Measurements from ENCODE around the gene FANCF.

Gene FANCF

DNA sequence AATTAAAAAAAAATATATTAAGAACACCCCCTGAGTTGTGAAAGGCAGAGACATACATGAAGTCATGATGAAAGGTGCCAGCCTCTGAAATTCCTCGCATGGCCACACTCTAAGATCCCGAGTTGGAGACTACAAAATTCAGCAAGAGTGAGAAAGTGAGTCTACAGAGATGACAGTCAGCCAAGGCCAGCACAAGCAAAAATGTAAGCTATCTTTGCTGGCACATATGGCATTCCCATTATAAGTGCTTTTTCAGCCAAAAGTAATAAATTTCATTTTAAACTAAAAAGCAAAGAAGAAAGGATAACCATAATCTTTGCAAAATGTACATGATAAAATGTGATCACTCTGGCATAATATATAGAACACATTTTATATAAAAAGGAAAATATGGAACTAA, 40.6 kb downstream of the FANCF start:
- H3K27ac ChIP-seq, result no peak overlapping the region
- H3K4me1 ChIP-seq, result no peaks in the 10 kb centered on the region
- no peaks in the 10 kb centered on the region for H4K20me1 ChIP-seq
- no peak overlapping the region for H3K9ac ChIP-seq
- H3K9me3 ChIP-seq (replicated peaks in 1 of 11), result no peaks in the 10 kb centered on the region
- no peak for TF ChIP-seq Cebpa-rat (IDR thresholded peaks at IDR 0.05)
- no peak overlapping the region for H3K4me2 ChIP-seq
- no peaks in the 10 kb centered on the region for H3K36me3 ChIP-seq
- no peak overlapping the region for H3K4me3 ChIP-seq
- no peaks in the 10 kb centered on the region for H3K27me3 ChIP-seq

DNA sequence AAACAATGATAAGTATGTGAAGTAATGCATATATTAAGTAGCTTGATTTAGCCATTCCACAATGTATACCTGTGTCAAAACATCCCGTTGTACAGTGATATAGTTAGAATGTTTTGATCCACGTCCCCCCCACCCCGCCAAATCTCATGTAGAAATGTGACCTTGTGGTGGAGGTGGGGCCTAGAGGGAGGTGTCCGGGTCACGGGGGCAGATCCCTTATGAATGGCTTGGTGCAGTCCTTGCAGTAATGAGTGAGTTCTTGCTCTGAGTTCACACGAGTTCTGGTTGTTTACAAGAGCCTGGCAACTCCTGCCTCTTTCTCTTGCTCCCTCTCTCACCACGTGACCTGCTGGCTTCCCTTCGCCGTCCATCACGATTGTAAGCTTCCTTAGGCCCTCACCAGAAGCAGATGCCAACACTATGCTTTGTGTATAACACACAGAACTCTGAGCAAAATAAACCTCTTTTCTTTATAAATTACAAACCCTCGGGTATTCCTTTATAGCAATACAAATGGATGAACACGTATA, 41.6 kb downstream of the FANCF start:
- no peak overlapping the region for H3K9ac ChIP-seq
- H3K4me3 ChIP-seq, result no peak overlapping the region
- TF ChIP-seq Cebpa-rat (IDR thresholded peaks at IDR 0.05), result no peak
- no peaks in the 10 kb centered on the region for H3K9me3 ChIP-seq (replicated peaks in 1 of 11)
- no peaks in the 10 kb centered on the region for H3K27me3 ChIP-seq
- no peak overlapping the region for H3K27ac ChIP-seq
- no peaks in the 10 kb centered on the region for H3K36me3 ChIP-seq
- no peaks in the 10 kb centered on the region for H3K4me1 ChIP-seq
- no peak overlapping the region for H3K4me2 ChIP-seq
- H4K20me1 ChIP-seq, result no peaks in the 10 kb centered on the region

DNA sequence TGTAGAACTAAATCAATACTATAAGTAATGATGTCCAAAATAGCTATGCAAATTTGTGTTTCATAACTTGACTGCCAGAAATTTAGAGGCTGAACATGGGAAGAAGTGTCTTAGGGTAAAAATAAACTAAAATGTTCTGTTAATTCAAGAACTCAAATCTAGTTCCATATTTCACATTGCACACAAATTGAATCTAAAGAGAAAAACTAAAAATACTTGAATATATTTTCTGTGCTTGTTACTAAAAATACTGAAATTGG, 43.5 kb downstream of the FANCF start:
- Histone ChIP-seq H4K20me1 (no peaks in the 10 kb centered on the region), H3K4me1 (no peaks in the 10 kb centered on the region), H3K9ac (no peak overlapping the region), H3K27me3 (no peaks in the 10 kb centered on the region), H3K36me3 (no peaks in the 10 kb centered on the region), H3K4me2 (no peak overlapping the region), H3K27ac (no peak overlapping the region), H3K4me3 (no peak overlapping the region), H3K9me3 (replicated peaks in 1 of 11) (no peaks in the 10 kb centered on the region)
- no peak for TF ChIP-seq Cebpa-rat (IDR thresholded peaks at IDR 0.05)

- H3K4me1 ChIP-seq, result no peaks in the 10 kb centered on the region
Measured at GRCh38 chr11:22581354-22582150, 44.1 kb downstream of the FANCF start.

DNA sequence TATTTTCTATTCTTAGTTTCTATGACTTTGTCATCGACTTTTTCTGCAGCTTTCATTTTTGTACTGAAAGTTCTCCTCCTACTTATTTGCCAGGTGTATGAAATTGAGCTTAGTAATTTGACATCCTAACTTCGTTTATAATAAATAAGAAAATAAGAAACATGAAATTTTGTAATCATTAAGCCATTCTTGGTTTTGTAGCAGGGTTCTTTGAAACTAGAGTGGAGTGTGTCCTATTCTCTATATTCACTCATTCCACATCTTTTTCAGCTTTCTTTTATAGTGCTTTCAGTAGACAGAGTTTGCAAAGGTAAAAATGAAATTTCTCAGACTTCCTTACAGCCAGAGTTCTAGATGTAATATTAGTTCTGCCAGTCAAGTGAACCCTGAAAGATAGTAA, 47.8 kb downstream of the FANCF start:
- H3K9me3 ChIP-seq (replicated peaks in 1 of 11), result no peaks in the 10 kb centered on the region
- no peaks in the 10 kb centered on the region for H3K4me1 ChIP-seq
- no peak overlapping the region for H3K9ac ChIP-seq
- no peaks in the 10 kb centered on the region for H3K27me3 ChIP-seq
- H3K4me2 ChIP-seq, result no peak overlapping the region
- no peaks in the 10 kb centered on the region for H3K36me3 ChIP-seq
- no peak overlapping the region for H3K4me3 ChIP-seq
- no peaks in the 10 kb centered on the region for H4K20me1 ChIP-seq
- no peak for TF ChIP-seq Cebpa-rat (IDR thresholded peaks at IDR 0.05)
- no peak overlapping the region for H3K27ac ChIP-seq

More at GRCh38 chr11:22581354-22582150, 44.1 kb downstream of the FANCF start:
- Histone ChIP-seq H3K27ac (no peak overlapping the region), H4K20me1 (no peaks in the 10 kb centered on the region), H3K9me3 (replicated peaks in 1 of 11) (no peaks in the 10 kb centered on the region), H3K9ac (no peak overlapping the region), H3K4me2 (no peak overlapping the region), H3K27me3 (no peaks in the 10 kb centered on the region), H3K36me3 (no peaks in the 10 kb centered on the region), H3K4me3 (no peak overlapping the region)
- no peak for TF ChIP-seq Cebpa-rat (IDR thresholded peaks at IDR 0.05)
